Hair follicle dermal papilla cell (primary cell): ENCODE data around the gene CWC22. TPM values are rescaled to one million over a fixed set of nuclear protein-coding genes. Genes with fewer than 3 reads are reported as not detected.

Experiments used
- small RNA-seq: library from RNA; depleted of rRNA; stranded (forward); fragments of <200 nt; gene quantifications from one replicate; pipeline ENCODE3, GENCODE V24; 2012
- total RNA-seq: library from RNA; depleted of rRNA; stranded (reverse); fragments of >200 nt; gene quantifications from 2 replicates; pipeline ENCODE4 v1.2.3, GENCODE V29; 2012

Gene CWC22
- total RNA-seq, result 18.7 and 21.7 TPM in 2 replicates

GRCh38 chr2:180006781-180007579 lies at the start of gene CWC22:
CWC22 (minus strand) TSS chr2:180007297; CDS start chr2:179993341, 13,956 bp downstream.

Small RNA genes lying within 50 kb of the gene (small RNA-seq; reads per million reads assigned to genes)
- gene RF00416, result not detected

Other genes starting within 250 kb of the CWC22 start
- under 0.01 TPM in 1 of 2 replicates, not detected in the other for gene ZNF385B, start 145.7 kb downstream of the CWC22 start, total RNA-seq